Tibial nerve (tissue), 4 donors: ENCODE data around the gene NDFIP2. TPM values are rescaled to one million over a fixed set of nuclear protein-coding genes. Genes with fewer than 3 reads are reported as not detected.
A peak's percentile ranks its signal among the peaks of the same experiment; 100 is the strongest.

Experiments
- DNase-seq, 2 donors: peaks; one replicate each; pipeline ENCODE4 v3.0.0-alpha.2; 2019; ENCODE audit warnings: low spot score in 2 of 2
- H3K27ac ChIP-seq, 4 donors: fragments of 200-600 bp; sonication (generic) in 3 of 4; one replicate each; pipeline ENCODE4 v1.5.1; 2017 to 2019; ENCODE audit warnings: mild to moderate bottlenecking in 1 of 4
- H3K27me3 ChIP-seq, 2 donors: fragments of 200-600 bp; sonication (generic) in 1 of 2; one replicate each; pipeline versions ENCODE4 v1.5.1 to v1.6.0; 2017 to 2019
- H3K36me3 ChIP-seq, 3 donors: fragments of 200-600 bp; sonication (generic); one replicate each; pipeline ENCODE4 v1.5.1; 2018 to 2019
- H3K4me1 ChIP-seq, 4 donors: fragments of 200-600 bp; sonication (generic) in 3 of 4; one replicate each; pipeline ENCODE4 v1.5.1; 2017 to 2019
- H3K4me3 ChIP-seq, 4 donors: fragments of 200-600 bp; sonication (generic) in 3 of 4; one replicate each; pipeline ENCODE4 v1.5.1; 2017 to 2019; ENCODE audit warnings: mild to moderate bottlenecking in 1 of 4, moderate library complexity in 1 of 4
- H3K9me3 ChIP-seq, 4 donors: fragments of 200-600 bp; sonication (generic) in 3 of 4; one replicate each; pipeline ENCODE4 v1.5.1; 2017 to 2019
- CTCF ChIP-seq, 5 experiments: fragments of 200-600 bp in 3 of 5; fragments of 450-650 bp in 2 of 5; sonication (generic) in 3 of 5; IDR thresholded peaks; one replicate each; pipeline ENCODE4 v1.5.1; 2016 to 2019; ENCODE audit warnings: antibody characterized with exemption in 5 of 5, mild to moderate bottlenecking in 3 of 5, moderate library complexity in 2 of 5
- EP300 ChIP-seq, 2 donors: sonication (generic); formaldehyde crosslinking; IDR thresholded peaks; one replicate each; pipeline ENCODE4 v1.6.1; 2017; ENCODE audit warnings: antibody characterized with exemption in 2 of 2, mild to moderate bottlenecking in 1 of 2
- POLR2A ChIP-seq, 2 donors: fragments of 450-650 bp; IDR thresholded peaks; one replicate each; pipeline ENCODE4 v1.6.1; 2017; ENCODE audit warnings: antibody characterized with exemption in 2 of 2, mild to moderate bottlenecking in 2 of 2, moderate library complexity in 2 of 2
- WGBS, 2 donors: methylation state at CpG; one replicate each; pipeline ENCODE4 v1.1.5; 2018; 5-methylcytosine and 5-hydroxymethylcytosine counted together
- total RNA-seq, 4 donors: library from RNA; depleted of rRNA; stranded (reverse); fragments of >200 nt; gene quantifications; one replicate each; pipeline ENCODE4 v1.1.0, GENCODE V29; 2016

Gene NDFIP2
- total RNA-seq, 4 donors from 2014 or later = 17.9 to 20.7 (median 19.0) TPM

DNA sequence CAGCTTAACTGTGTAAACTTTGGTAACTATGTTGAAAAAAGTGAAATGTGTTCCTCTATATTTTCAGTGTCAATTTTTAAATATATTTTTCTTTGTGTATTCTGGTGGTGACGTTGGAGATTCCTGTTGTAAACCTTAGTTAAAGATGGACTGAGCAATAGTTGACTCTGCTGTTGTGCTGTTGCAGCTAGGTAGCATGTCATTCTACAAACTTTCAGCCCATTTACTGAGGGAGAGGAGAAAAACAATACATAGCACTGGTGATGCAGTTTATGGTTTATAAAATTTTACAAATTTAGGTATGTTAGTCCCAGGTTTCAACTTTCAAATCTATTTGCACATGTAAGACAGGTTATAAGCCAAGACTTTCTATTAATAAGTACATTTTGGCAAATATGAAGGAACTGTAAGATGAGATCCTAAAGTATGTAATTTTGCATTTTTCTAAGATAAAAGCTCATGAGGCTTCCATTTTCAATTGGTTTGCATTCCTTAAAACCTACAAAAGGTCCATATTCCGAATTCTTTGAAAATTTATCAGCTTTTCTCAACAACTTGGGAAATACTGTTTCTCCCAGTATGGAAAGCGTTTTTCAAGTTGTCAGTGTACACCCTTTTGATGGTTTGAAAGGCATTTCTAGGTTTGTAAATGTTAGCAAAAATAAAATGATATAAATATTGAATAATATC is 1.5 kb downstream of the NDFIP2 start:
- WGBS, 2 donors = 66% methylated on average over 3 of the region's 3 CpGs
- no peak for TF ChIP-seq CTCF (IDR thresholded peaks at IDR 0.05)
- TF ChIP-seq POLR2A (IDR thresholded peaks at IDR 0.05) = no peak
- peak overlapping the region in 1 of 4 donors; percentile 73 for H3K4me3 ChIP-seq

DNA sequence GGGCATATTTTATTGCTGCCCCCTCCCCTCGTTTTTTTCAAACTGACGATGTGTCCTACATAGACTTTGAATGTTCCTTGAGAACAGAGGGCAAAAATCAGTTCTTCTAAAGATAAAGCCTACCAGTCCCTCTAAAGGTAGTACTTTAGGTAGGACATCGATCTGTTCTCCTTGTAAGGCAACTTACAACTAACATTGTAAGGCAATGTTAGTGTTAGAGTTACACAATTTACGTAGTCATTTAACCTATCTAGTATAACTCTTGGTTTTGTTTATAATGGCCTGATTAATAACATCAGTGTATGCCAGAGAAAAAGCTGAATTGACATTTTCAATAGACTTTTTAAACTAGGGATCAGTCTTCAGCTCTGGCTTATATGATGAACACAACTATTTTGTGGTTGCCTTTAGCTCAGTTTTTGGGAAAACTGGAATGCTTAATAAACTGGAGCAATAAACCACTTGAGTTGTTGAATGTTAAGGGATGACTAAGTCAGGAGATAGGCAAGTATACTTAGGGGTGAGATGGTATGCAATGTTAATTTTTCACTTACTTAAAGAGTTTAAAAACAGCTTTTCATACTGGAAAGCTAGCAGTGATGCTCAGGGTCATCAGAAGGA is 2.2 kb downstream of the NDFIP2 start:
- DNase-seq = no peak
- H3K4me3 ChIP-seq = no peak overlapping the region
- peak overlapping the region in 1 of 4 donors; percentile 66 for H3K27ac ChIP-seq
- no peaks in the 10 kb centered on the region for H3K9me3 ChIP-seq
- H3K36me3 ChIP-seq = no peaks in the 10 kb centered on the region
- H3K27me3 ChIP-seq = no peaks in the 10 kb centered on the region
- TF ChIP-seq CTCF (IDR thresholded peaks at IDR 0.05) = no peak
- TF ChIP-seq EP300 (IDR thresholded peaks at IDR 0.05) = no peak
- no peak for TF ChIP-seq POLR2A (IDR thresholded peaks at IDR 0.05)
- peaks cover 0 to 52% (median 13%) of the 10 kb centered on the region in 4 donors for H3K4me1 ChIP-seq
- 75 to 78% methylated on average over 4 of the region's 4 CpGs for WGBS, 2 donors

More for the DNA sequence above, 1.5 kb downstream of the NDFIP2 start:
- no peak for DNase-seq
- H3K27me3 ChIP-seq = no peaks in the 10 kb centered on the region
- no peaks in the 10 kb centered on the region for H3K36me3 ChIP-seq
- peak overlapping the region in 1 of 4 donors; percentile 66 for H3K27ac ChIP-seq
- no peaks in the 10 kb centered on the region for H3K9me3 ChIP-seq
- peaks cover 0 to 52% (median 13%) of the 10 kb centered on the region in 4 donors for H3K4me1 ChIP-seq

GRCh38 chr13:79485014-79485811 is 4.3 kb downstream of the NDFIP2 start:
- no peak for DNase-seq
- no peaks in the 10 kb centered on the region for H3K9me3 ChIP-seq
- no peak overlapping the region for H3K27ac ChIP-seq
- no peaks in the 10 kb centered on the region for H3K27me3 ChIP-seq
- H3K4me3 ChIP-seq = no peak overlapping the region
- WGBS, 2 donors = 52 to 59% methylated on average over 4 of the region's 4 CpGs
- H3K36me3 ChIP-seq = no peaks in the 10 kb centered on the region
- peaks cover 0 to 47% (median 13%) of the 10 kb centered on the region in 4 donors for H3K4me1 ChIP-seq
- no peak for TF ChIP-seq EP300 (IDR thresholded peaks at IDR 0.05)
- TF ChIP-seq POLR2A (IDR thresholded peaks at IDR 0.05) = no peak
- TF ChIP-seq CTCF (IDR thresholded peaks at IDR 0.05) = no peak

GRCh38 chr13:79486433-79487188 is 5.7 kb downstream of the NDFIP2 start:
- no peak overlapping the region for H3K4me3 ChIP-seq
- H3K27ac ChIP-seq = no peak overlapping the region
- no peak for TF ChIP-seq EP300 (IDR thresholded peaks at IDR 0.05)
- TF ChIP-seq POLR2A (IDR thresholded peaks at IDR 0.05) = no peak
- no peak for TF ChIP-seq CTCF (IDR thresholded peaks at IDR 0.05)
- H3K27me3 ChIP-seq = no peaks in the 10 kb centered on the region
- no peaks in the 10 kb centered on the region for H3K36me3 ChIP-seq
- DNase-seq = no peak
- H3K9me3 ChIP-seq = no peaks in the 10 kb centered on the region
- 78 to 79% methylated on average over 6 of the region's 6 CpGs for WGBS, 2 donors
- H3K4me1 ChIP-seq = peaks cover 0 to 44% (median 19%) of the 10 kb centered on the region in 4 donors
